Medulla oblongata (tissue), 1 donor: Measurements from ENCODE around the gene COPS3.

ENCODE experiments used
- DNase-seq: peaks from one replicate; pipeline ENCODE4 v3.0.0-alpha.2; 2015; ENCODE audit errors: extremely low spot score

Gene COPS3

DNA sequence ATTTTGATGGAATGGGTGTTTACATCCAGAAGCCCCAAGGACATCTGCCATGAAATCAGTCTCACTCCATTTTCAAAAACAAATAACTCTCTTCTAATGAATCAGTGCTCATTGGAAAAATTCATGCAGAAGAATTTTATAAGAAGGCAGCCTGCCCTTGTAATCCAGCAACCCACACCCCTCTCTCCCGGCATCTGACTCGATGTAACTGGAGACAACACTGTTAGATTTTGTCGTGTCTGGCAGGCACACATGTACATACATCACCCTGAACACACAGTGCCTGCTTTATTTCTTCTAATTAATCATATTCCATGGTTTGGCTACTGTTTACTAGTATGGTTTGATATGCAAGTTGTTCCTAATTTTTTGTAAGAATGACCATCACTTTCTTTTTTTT, 63.1 kb downstream of the COPS3 start:
- DNase-seq, result no peak

DNA sequence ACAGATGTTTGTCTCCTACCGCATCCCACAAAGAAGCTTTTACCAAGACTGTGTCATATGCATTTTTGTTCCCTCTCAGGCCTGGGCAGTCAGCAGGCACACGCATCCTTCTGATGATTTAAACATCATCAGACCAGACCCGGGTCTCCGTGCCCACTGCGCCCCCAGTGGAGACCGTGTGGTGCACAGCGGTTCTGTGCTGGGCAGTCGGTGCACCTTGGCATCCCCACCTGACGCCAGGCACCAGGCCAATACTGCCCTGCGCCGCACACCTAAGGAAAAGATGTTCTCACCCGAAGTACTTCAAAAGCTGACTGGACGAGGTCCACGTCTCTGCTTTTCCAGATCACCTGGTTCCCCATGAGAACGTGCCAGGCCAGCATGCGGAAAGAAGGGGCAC, 64.3 kb downstream of the COPS3 start:
- no peak for DNase-seq

DNA sequence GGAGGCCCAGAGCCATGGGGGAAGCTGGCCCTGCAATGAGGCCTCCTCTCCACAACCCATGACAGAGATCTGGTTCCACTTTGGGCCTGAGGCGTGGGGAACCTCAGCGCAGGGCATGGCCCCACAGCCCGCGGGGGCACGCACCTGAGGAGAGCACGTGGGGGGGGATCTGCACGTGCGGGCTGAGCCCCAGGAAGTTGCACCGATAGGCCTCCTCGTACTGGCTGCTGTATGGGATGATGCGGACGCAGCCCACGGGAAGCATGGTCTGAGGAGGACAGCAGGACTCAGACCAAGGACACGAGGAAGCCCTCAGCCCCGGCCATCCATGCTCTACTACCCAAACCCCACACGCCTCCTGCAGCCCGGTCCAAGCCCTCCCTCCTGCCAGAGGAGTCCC, 64.8 kb downstream of the COPS3 start:
- no peak for DNase-seq

DNA sequence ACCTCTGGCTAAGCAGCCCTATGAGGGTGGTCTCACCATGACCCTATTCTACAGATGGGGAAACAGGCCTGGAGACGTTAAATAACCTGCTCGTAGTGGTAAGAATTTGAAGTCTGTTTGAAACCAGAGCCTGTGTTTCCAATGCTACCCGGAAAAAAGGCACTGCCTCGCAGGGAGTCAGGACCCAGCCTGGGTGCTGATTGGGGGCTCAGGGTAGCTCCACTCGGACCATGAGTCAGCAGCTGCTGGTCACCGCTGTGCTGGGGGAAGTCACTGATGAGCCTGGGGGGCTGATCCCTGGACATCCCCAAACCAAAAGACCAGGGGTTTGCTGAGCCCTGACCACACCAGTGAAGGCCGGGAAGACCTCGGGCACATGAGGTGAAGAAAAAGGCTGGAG, 65.5 kb downstream of the COPS3 start:
- DNase-seq, result no peak

DNA sequence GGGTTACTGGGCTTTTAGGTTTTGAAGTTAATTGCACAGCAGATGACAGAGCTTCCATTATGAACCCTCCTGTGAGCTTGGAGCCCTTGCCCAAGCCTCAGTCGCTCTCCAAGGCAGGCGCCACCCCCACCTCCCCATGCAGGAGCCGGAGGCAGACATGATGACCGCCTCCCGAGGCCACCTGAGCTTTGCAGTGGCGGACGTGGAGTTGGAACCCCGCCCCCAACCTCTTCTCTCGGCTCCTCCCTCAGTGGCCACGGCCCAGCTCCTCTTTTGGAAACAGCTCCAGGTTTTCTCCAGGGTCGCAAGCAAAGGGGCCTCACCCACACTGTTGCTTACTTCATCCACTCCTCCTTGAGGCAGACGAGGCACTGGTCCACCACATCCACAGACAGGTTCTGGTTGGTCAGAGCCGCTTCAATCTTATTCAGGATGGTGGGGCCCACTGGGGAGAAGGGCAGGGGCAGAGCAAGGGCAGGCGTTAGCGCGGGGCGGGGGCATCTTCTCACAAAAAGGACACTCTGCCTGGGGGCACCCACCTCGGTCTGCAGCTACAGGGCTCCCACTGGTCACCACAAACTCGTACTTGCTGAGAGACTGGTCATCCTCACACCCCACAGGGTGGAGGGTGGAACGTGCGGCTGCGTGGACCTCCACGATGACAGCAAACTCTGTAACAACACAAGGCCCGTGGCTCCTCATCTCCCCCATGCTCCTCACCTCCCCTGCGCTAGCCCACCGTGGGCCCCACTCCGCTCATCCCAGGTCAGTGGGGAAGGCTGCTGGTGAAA, 66.2 kb downstream of the COPS3 start:
- DNase-seq, result no peak

DNA sequence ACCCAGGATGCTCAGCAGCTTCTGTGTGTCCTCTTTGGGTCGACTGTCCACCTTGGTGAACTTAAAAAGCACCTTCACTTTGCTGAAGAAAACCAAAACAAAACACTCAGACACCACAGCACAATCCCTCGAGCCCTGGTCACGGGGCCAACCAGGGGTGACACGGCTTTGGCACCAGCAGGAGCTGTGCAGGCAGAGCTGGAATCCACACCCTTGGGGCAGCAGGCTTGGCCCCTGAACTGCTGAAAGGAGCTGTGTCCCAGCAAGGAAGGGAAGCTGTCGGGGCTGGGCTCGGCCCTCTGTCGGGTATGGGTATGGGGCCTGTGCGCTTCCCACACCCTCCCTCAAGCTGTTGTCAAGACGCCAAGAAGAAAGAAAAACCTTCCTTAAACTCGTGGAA, 67.3 kb downstream of the COPS3 start:
- DNase-seq, result no peak

DNA sequence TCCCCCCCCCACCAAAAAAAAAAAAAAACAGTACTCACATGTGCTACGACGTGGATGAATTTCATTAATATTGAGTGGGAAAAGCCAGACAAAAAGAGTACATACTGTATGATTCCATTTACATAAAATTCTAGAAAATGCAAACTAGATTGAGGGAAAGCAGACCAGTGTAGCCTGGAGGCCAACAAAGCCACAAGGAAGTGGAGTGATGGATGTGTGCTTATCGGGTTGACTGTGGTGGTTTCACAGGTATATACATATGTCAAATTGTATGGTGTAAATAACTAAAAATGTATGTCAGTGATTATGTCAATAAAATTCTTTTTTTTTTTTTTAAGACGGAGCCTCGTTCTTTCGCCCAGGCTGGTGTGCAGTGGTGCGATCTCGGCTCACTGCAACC, 73.0 kb downstream of the COPS3 start:
- no peak for DNase-seq

DNA sequence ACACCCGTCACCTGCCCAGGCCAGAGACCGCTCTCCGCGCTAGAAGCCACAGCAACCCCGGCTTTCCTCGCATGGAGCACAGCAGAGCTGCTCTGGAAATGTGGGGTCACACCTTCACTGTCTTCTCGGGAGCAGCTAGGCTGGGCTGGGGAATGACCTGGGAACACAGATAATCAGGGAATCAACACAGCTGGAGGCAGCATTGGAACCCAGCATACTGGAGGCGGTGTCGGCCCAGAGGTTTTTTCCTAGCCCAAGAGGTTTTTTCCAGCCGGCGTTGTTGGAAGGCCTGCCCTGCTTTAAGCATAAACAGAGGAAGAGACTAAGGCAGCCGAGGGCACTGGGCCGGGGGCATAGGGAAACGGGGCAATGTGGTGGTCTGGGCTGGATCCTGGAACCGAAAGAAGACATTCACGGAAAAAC, 74.1 kb downstream of the COPS3 start:
- no peak for DNase-seq

DNA sequence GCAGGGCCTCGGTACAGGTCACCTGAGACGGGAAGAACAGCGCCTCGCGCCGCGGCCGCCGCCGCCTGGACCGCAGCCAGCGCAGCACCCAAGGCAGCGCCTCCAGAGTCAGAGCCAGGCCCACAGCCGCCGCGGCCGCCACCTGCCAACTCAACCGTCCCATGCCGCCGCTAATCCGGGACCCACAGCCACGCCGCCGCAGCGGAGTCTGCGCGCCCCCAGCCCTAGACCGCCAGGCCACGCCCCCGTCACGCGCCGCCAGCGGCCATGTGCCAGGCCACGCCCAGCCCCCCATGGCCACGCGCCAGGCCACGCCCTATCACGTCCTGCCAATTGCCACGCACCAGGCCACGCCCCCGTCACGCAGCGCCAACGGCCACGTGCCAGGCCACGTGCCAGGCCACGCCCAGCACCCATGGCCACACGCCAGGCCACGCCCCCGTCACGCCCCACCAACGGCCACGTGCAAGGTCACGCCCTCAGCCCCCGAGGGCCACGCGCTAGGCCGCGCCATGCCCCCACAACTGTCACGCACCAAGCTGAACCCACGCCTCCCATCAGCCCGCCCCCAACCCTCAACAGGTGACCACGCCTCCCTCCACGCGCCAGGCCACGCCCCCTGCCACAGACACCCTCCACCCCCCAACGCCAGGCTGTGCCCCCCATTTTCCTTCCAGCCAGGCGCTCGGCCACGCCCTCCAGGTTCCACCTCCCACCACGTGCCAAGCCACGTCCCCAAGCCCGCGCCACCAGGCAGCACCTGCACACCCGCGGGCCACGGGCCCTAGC, 74.7 kb downstream of the COPS3 start, which contains the start of gene PLD6:
PLD6 (minus strand) TSS at position 210 of the 789 bp plus-strand sequence; CDS start at position 163, 47 bp downstream.
- no peak for DNase-seq

DNA sequence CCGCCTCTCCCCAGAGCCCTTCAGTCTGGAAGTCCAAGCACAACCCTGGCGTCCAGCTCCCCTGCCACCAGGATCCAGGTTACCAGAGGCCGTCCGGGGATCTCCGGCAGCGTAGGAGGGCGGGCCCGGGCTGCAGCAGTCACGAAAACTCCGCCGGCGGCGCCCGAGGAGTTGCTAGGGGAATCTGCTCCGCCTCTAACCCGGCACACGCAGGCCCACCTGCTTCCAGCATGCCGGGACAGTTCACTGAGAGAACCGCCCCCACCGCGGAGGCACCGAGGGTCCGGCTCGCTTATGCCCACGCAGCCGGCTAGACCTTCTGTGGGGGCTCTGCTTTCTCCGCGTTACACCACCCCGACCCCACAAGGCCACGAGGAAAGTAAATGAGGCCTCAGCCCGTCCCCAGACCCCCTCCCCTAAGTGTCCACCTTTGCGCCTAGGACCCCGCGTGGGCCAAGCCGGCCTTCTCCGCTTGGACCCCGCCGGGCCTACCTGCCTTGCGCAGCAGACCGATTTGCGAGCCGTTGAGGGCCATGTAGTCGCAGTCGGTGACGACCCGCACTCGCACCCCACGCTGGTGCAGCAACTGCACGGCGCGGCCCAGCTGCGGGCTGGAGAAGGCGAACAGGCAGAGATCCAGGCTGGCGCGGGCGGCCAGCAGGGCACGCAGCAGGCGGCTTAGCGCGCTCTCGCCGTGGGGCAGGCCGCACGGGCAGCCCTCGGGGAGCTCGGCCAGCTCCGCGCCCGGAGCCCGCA, 75.5 kb downstream of the COPS3 start:
- no peak for DNase-seq

DNA sequence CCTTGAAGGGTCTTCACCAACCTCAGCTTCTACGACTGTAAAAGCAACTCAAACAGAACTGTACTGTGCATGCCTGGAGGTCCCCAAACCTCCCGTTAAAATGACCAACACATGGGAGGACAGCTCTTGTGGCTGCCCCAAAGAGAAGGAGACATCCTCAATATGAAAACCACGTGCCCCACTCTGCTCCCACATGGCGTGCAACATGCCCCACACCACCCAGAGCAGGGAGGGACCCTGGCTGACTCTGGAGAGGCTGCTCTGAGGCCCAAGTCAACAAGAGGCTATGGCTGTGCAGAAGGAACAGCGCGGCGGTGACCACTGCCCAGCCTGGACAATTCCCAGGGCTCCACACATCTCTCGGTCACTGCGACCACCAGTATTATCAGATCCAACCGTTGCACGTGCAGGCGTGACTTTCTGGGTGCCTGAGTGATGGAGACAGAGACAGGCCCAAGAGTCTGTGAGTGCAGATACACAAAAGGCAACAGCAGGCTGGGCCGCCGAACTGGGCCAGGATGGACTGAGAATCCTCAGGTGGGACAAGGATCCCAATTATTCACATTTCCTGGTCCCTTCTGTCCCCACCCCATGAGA, 76.3 kb downstream of the COPS3 start:
- no peak for DNase-seq

DNA sequence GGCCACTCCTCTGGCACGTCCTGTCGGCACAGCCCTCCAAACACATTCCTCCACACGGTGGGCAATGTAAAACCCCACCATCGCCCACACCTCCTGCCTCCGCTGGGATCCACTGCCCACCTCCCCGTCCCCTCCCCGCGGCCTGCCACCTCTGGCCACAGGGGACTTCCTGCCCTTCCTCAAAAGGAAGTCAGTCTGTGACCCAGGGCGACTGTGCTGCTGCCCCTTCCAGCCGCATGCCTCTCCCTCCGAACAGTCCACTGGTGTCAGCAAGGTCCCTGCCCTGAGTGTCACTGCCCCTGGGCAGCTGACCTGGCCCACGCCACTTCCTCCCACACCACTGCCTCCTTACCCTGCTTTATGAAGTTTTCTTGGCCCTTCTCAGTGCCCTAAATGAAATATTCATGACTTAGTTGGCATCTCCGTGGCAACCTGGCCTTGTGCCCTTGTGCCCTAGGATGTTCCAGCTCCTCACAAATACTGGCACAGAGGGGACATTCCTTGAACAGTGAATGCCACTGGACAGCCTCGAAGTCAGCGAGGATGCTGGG, 76.9 kb downstream of the COPS3 start:
- peak; percentile 82 for DNase-seq

DNA sequence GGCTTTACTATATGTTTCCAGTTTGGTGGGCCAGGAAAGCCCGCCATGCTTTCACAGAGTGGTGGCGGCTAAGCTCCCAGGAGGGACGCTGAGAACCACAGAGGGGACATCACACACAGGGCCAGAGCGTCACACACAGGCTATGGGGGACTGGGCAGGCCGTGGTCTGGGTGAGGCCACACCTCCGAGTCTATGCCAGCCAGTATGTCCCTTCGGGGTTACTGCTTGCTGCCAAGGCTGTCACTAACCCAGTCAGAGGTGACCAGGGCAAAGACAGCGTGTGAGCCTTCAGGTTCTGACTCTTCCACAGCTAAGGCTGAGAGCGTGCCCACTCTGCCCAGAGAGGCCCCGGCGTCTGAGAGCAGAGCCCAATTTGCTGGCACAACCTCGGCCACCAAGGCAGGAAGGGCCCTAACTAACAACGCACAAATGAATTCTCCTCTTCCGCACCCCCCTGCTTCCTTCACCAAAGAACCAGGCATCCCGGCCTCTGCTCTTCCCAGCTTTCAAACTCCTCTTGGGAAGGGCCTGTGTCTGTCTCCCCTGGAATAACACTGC, 77.8 kb downstream of the COPS3 start:
- no peak for DNase-seq

DNA sequence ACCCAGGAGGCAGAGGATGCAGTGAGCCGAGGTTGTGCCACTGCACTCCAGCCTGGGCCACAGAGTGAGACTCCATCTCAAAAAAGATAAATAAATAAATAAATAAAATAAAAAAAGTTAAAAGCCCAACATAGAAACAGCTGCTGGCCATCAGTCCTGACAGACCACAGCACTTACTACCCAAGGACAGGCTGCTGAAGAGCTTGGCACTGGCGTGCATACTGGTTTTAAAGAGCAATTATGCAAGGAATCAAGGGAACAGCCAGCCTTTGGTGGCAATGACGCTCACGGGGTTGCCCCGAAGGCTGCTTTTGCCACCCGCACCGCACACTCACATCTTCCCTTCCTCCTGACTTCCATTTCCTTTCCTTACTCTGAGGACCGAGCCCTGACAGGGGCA, 79.1 kb downstream of the COPS3 start:
- no peak for DNase-seq

DNA sequence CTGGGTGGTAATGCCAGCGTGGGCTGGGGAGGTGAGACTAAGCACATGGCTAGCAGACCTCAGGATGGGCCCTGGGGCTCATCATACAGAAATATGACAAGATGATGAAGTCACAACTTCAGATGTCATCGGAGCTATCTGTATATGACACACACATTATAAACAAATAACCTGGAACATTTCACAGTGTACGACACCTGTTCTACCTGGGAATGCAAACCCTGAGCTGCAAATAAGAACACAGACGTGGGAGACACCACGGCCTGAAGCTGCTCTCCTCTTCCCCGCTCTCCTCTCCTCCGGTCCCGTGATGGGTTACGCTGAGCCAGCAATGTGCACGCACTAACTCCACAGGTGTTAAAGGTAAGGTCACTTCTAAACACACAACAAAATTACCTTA, 79.8 kb downstream of the COPS3 start:
- no peak for DNase-seq

DNA sequence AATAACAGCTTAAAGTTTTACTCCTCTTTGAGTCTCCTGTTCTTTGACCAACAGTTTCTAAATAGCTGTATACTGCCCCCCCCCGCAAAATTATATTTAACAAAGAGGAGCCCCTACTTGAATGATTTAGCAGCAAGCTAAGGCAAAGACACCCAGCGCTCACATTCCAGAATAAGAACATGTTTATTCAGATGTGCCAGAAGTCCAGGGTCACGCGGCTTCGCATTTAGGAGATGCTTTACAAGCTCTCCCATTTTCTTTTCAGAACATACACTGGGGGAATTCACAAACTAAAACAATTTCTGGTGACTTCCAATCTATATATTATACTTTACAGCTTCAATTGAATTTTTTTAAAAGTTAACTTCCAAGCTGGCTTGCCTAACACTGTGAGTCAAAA, 80.2 kb downstream of the COPS3 start:
- no peak for DNase-seq

DNA sequence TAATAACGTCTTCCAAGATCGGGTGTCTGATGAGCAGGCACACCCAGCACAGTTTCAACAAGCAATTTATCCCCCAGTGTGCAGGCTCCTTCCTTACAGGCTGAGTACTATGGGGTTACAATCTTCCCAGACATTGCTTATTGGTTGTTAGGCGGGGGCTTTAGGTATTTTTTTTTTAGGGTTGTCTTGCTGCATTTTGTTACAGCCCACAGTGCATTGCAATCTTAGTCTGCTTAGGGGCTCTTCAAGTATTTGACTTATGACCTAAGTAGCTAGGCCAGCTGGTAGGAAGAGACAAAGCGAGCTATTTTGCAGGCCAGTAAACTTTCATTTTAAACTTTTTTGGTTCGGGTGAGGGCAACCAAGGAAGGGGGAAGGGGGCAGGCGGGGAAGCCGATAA, 80.7 kb downstream of the COPS3 start:
- DNase-seq, result no peak

DNA sequence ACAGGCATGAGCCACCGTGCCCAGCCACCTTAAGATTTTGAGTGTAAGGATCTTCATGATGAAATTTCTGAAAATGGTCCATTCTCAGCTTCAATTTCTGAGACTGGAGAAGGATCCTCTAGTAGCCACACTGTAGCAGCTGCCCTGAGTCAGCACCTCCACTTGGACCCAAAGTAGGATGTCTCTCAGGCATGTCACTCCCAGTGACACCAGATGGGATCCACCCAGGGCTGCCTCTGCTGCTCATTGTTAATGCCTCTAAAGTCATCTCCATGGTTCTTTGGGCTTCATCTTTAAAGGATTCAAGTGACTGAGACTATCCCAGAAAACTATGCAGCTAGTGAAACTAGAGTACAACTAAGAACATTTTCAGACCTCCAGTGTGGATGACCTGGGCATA, 82.8 kb downstream of the COPS3 start:
- DNase-seq, result no peak

DNA sequence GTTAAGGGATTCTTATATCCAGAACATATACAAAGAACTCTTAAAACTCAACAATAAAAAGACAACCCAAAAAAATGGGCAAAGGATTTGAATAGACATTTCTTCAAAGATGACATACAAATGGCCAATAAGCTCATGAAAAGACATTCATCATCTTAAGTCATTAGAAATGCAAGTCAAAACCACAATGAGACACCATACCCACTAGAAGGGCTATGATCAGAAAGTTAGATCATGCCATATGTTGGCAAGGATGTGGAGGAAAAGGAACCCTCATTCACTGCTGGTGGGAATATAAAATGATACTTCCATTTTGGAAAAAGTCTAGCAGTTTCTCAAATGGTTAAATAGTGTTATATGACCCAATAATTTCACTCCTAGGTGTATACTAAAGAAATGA, 84.3 kb downstream of the COPS3 start:
- DNase-seq, result no peak
